Iris pigment epithelial cell (primary cell): Measurements from ENCODE around the gene ADGRA3.

Experiments
- DNase-seq: peaks from one replicate; pipeline ENCODE4 v3.0.0-alpha.2; 2011; ENCODE audit warnings: low read depth

ADGRA3 gene

DNA sequence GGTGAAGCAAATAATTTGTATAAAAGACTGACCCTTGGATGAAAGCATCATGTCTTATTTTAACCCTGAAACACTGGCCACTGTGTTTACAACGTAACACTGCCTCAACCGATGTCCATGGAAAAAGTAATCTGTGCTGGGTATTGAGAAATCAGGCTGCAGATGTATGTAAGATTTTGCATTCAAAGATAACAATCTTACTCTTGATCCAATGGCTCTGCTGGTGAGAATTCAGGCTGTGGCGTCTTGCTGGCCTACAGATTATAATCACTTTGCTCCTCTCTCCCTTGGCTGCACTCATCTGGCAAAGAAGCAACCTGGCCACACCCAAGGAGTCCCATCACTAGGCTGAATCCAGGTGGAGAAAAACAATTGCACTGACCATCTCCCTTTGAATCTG lies 7.5 kb downstream of the ADGRA3 start:
- DNase-seq, result peak; percentile 86

DNA sequence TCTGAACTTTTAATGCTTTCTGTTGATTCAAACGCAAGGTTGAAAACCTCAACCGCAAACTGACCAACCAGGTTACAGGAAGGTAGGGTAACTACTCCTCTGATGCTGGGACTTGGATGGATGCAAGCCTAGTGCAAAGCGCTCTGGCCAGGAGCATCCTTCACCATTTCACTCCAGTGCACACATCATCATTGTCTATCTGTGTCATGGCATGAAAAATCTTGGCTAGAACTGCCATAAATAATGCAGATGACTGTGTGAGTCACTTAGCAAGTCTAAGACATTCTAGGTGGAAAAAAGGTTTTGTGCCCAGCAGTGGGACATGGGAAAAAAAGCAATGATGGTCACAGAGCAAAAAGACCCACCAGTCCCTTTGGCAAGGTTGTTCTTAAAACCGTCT lies 10.9 kb downstream of the ADGRA3 start:
- DNase-seq, result no peak

DNA sequence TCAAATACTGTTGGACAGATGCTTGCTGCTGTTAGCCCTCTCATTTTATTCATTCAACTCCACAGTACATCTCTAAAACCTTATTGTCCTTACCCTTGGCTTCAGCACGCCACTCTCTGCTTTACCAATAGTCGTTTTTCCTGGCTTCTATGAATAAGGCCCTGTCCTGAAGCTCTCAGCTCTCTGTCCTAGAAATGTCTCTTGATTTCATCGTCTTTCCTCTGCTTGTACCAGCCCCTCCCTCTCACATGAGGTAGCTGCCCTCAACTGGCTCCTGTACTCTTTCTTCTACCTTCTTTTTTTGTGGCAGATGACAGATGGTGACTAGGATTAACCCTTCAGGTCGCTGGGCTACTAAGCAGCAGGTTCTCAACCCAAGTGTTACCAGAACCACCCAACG lies 11.4 kb downstream of the ADGRA3 start:
- no peak for DNase-seq

DNA sequence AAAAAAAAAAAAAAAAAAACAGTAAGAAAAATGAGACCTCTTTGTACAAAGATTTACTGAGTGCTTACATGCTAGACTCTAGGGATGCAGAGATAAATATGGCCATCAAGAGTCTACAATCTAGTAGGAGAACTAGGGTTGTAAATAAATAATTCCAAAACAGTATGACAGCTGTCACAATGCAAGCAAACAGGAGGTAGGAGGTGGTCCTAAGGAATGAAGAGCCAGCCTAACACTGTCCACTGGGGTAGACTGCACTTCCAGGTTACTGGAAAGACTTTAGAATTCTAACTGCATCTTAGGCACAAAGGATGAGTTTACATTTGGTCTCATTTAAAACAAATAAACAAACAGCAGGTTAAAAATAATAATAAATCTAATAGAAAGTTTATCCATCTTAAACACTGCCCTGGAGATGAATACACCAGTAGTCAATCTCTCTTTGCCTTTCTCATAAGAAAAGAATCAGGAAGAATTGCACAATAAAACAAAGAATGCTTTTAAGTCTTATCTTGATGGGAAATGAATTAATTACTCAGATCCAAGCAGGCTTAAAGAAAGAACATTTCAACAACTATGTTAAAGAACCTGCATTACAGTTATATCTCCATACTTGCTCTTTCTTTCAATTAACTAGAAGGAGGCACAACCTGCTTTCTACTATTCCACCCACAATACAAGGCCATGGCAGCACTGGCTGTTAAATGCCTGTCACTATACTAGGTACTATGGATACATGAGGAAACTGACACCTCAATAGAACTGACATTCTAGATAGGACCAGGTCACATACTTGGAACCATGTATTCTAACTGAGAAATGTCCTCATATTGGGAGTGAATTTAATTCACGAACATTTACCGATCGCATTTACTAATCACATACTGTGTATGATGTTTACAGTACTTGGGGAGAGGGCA lies 12.7 kb downstream of the ADGRA3 start:
- peak; percentile 59 for DNase-seq

DNA sequence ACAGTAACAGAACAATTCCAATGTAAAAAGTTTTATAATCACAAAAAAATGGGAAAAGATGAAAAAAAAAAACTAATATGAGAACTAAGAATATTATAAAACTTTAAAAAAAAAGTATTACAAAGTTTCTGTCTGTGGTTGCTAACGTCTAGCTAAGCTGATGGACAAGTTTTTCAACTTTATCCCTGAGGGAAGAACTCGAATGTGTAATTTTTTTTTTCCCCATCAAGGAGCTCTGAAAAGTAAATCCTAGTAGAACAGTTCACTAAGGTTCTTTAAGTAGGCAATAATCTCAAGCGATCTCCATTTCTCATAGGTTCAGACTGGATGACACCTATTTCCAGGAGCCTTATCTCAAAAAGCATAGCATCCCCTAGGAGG lies 14.2 kb downstream of the ADGRA3 start:
- DNase-seq, result no peak

DNA sequence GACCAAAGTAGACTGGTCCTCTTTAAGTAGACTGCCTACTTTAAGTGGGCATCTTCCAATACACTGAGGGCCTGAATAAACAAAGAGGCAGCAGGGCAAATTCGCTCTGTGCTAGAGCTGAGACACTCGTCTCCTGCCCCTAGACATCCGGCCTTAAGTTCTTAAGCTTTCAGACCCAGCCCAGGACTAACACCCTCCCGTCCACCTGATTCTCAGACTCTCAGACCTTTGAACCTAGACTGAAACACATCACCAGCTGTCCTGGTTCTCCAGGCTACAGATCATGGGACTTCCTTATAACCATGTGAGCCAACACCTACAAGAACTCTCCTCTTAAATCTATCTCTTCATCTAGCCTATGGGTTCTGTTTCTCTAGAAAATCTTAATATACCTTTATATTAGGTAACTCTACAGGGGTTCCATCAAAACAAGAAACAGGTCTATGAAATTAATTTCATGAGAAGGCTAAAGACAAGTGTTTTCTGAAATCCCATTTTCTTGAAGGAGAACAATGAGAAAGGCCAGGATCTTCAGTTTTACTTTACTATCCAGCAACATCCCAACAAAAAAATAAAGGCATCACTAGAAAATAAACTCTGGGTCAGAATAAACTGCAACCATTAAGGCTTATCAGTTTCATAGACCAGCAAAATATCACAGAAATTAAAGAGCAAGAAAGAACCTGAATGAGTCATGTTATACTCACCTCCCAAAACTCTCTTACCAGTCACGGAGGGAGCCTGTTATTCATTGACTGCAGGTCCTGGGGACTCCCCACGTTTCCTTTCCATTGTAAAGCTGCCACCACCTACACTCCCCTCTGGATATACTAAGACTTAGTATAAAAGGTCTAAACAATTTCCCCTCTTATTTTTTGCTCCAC lies 14.8 kb downstream of the ADGRA3 start:
- peak; percentile 75 for DNase-seq

DNA sequence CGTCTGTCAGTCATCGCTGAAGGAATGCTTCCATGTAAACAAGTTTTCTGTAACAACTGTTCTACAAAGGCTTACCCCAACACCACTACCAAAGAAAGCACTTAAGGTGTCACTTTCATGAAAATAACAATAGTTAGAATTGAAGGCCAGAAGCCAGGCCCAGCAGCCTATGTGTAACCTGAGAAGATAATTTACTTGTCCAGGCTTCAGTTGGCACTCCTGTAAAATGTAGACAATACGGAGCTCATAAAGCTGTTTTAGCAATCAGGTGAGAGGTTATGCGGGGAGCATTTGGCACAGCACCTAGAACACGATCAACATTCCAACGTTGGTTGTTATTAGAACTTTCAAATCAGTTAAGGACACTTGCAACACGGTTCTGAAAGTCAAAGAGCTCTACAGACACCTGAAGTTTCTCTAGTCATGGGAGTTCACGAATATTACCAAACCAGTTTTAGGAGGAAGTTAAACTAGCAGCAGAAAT lies 15.7 kb downstream of the ADGRA3 start:
- DNase-seq, result no peak

DNA sequence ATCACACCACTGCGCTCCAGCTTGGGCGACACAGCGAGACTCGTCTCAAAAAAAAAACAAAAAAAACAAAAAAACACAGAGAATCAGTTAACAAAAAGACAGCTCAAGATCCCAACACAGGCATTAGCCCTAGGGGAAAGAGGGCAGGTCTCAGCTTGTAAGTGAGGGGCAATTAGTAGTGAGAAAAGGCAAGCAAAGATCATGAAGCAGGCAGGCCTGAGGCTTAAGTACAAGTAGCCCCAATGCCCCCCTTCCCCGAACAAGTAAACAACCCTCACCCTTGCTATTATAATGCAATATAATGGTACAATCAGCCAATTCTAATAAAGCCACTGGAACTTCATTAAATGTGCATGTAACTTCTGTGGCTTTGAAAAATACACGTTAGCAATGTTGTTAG lies 17.0 kb downstream of the ADGRA3 start:
- no peak for DNase-seq

DNA sequence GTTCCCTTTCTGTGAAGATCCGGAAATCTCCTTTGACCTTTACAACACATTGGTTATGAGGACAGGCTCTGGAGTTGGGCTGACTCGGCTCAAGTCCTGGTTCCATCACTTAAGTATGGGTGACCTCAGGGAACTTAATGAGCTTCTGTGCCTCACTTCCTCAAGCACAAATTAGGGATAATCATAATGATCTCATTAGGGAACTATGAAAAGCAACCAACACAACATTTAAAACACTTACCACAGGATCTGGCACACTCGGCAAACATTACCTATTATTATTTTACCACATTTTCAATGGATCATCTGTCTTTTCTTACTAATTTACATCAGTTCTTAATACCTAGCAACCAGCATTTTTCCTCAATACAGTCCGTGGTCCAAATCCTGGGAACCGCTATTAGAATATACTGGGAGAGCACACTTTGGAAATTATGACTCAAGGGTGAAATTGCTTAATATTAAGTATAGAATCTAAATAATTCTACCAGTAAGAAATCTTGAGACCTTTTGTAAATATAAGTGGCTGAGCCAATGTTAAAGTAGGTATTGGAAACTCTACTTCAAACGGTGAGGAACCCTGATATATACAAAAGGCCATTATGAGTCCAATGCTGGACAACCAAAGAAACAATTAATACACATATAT lies 19.6 kb downstream of the ADGRA3 start:
- DNase-seq, result no peak

DNA sequence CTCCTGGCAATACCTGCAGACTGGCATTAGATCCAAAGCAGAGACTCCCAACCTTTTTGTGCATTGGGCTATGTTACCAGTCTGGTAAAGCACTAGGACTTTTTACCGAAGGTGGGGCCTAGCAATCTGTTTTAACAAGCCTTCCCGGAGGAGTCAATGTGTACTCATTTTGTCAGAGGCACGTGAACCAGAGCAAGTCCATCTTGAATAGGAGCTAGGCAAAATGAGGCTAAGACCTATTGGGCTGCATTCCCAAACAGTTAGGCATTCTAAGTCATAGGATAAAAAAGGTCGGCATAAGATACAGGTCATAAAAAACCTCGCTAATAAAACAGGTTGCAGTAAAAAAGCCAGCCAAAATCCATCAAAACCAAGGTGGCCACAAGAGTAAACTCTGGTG lies 22.3 kb downstream of the ADGRA3 start:
- DNase-seq, result no peak

DNA sequence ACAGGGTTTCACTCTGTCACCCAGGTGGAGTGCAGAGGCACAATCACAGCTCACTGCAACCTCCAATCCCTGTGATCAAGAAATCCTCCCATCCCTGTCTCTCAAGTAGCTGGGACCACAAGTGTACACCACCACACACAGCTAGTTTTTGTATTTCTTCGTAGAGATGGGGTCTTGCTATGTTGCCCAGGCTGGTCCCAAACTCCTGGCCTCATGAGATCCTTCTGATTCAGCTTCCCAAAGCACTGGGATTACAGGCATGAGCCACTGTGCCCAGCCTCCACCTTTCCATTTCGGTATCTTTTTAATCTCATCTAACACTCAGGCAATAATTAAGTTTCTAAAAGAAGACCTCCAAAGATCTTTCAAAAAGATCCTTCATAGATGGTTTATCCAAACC lies 22.9 kb downstream of the ADGRA3 start:
- DNase-seq, result no peak

DNA sequence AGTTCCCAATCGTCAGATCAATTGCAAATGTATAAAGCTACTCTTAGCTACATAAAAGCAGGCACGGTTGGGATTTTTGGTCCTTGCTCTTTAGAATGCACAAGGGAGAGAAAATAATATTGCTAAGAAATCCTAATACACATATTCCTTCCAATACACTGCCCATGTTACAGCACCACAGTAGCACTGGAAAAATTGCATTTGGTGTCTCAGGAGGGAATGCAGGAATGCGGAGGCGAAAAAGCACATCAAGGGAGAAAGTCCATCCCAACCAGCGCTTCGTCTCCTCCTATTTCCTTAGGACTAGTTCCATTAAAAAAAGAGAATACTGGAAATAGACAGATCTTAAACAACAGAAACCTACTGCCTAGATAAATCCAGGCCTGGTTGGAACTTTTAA lies 23.9 kb downstream of the ADGRA3 start:
- DNase-seq, result no peak

DNA sequence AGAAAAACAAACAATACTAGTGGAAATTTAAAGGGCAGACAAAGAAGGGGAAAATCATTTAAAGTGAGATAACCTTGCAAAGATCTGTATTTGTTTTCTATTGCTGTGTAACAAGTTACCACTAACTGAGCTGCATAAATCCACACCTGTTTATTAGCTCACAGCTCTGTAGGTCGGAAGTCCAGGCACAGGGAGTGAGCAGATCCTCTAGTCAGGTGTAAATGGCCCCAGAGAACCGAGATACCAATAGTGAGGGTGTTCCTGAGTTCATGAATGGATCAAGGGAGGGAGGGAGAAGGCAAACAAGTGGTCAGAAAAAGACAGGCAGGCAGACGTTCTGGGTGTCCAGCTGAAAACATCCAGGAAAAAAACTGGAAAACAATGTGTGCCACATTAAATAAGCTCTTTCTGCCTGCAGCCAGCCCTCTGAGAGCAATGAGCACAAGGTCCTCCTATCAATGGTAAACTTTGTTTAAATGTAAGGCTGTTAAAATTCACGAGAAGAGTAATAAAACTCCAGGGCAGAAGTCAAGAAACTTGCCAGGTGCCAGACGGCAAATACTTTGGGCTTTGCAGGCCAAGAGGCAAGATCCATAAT lies 25.0 kb downstream of the ADGRA3 start:
- no peak for DNase-seq

DNA sequence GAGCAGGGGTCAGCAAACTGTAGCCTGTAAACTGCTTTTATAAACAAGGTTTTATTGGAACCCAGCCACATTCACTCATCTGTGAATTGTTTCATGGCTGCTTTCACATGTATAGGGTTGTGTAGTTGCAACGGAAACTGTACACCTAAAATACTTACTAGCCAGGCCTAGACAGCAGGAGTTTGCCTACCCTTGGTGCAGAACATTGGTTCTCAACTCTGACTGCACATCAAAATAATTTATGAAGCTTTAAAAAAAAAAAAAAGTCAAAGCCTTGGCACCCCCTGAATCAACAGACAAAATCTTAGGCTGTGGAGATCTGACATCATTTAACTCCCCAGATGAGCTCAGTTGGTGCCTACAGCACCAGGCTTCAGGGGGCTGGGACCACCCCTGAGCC lies 27.8 kb downstream of the ADGRA3 start:
- DNase-seq, result no peak

DNA sequence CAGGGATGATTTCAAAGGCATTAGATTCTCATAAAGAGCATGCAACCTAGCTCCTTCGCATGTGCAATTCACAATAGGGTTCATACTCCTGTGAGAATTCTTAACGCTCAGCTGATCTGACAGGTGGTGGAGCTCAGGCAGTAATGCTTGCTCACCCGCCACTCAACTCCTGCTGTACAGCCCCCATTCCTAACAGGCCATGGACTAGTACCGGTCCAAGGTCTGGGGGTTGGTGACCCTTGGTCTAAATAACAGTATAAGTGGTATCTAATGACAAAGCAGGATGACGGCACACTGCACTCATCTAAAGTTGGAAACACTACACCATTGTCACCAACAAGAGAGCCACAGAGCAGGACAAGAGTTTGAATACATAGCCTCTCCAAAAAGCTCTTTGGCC lies 28.5 kb downstream of the ADGRA3 start:
- no peak for DNase-seq

DNA sequence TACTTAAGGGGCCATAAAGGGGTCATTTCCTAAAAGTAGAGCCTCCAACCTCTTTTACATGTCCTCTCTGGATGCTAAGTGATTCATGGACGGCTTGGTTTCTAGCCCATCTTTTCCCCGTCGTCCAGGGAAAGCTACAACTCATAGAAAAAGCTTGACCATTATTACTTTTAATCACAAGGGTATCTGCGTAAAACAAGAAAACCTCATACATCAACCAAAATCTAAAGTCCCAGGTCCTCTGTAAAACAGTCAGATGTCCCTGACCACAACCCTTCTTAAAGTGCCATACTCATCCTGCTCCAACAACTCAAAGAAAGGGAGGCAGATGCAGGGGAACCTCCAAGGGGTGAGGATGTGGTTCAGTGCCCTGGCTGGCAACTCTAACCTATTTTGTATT lies 29.6 kb downstream of the ADGRA3 start:
- no peak for DNase-seq

DNA sequence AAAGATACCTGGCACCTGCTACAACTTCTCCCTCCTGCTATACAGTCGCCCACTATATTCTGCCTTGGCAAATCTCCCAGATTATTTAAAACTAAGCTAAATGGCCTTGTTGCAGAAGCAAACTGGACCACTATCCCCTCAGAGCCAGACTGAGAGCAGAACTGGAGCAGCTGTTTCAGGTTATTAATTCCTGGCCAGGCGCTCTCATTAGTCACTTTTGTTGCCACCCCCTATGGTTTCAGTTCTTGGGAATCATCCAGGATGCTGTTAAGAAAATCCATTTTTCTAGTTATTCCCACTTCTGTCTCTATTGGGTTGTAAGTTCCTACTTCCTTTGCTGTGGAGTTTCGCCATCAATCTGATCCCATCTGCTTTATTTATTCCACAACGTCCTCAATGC lies 30.1 kb downstream of the ADGRA3 start:
- DNase-seq, result peak; percentile 60

DNA sequence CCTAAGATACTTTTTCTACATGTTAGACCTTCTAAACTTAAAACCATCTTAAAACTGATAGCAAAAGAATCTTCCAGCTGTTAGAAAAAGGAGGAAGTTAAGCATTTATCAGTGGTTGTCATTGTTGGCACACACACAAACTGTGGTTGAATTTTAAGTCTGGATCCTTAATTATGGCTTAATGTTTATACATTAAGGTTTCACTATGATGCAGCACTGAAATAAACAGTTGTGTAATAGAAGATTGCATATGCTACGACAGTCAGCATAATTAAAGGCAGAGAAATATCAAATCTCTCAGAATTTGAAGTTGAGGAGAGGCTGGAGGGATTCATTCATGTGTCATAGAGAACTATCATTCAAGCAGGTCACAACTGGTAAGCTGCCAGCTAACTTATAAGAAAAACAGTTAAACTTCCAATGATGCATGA lies 32.3 kb downstream of the ADGRA3 start:
- peak; percentile 93 for DNase-seq

DNA sequence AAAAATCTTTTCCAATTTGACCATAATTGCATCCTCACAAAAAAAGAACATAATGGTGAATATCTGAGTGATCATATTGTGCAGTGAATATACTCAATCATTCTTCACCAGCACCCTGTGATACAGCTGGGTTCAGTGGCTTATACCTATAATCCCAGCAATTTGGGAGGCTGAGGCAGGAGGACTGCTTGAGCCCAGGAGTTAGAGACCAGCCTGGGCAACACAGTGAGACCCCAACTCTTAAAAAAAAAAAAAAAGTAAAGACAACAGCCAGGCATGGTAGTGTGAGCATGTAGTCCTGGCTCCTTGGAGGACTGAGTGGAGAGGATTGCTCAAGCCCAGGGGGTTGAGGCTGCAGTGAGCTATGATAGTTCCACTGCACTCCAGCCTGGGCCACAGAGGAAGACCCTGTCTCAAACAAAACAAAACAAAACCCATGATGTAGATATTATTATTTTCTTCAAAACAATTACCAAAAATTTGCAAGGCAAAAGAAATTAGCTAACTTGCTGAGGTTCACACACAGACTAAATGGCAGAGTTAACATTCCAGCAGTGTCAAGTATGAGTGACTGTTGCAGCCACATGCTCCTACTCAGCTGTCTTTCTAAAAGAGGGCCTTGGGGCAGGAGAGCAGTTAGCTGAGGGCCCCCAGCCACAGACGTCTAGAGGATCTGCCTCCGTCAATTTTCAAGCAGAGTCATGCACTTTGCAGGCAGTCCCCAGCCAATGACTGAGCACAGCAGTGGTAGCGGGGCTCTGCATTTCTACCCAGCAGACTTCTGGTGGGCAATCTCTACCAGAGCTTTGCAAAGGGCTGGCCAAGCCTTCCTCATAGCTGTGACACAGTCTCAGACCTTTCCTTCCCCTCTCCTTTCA lies 33.4 kb downstream of the ADGRA3 start:
- DNase-seq, result no peak

DNA sequence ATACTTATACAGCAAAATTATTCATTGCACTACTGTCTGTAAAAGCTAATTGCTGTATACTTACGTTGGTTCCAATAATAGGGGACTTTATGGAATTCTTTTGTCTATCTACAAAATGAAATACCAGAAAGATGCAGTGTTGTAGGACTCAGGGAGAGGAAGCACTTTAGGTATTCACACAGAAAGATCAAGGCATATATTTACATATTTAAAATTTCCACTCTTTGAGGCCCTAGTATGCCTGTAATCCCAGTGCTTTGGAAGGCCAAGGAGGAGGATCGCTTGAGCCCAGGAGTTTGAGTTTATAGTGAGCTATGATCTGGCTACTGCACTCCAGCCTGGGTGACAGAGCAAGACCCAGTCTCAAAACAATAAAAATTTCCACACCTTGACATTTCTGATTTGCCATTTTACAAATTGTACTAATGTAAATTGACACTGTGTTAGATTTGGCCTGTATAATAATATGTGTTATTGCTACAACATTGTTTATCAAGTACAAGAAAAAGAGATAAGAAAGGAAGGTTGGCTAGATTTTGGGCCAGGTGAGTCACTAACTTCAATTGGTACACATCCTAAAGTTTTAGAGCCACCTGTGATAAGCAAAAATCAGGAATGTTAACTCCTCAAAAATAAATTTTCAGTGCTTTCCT lies 35.1 kb downstream of the ADGRA3 start:
- no peak for DNase-seq

DNA sequence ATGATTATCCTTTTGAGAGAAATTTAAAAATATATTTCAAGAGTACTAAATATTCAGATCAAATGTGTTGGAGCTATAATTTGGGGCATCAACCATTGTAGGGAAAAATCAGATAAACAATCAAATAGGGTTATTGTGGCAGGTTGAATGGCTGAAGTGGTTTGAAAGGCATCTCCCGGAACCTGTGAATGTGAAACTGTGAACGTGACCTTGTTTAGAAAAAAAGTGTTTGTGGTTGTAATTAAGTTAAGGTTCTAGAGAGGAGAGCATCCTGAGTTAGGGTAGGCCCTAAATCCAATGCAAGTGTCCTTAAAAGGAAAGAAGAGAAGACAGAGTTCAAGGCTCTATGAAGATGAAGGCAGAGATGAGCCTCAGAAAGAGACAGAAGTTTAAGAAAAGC lies 37.4 kb downstream of the ADGRA3 start:
- no peak for DNase-seq
